GM23338 (cell line): ENCODE measurements around the gene AKNAD1. TPM values are rescaled to one million over a fixed set of nuclear protein-coding genes. Genes with fewer than 3 reads are reported as not detected.

Experiments
- ATAC-seq: fragments of 200-7000 bp; cut with Tn5 transposase; 3 replicates; pipeline ENCODE4 v1.9.1; 2020
- DNase-seq: peaks from one replicate; pipeline ENCODE4 v3.0.0-alpha.2; 2015; ENCODE audit warnings: low spot score
- H2AFZ ChIP-seq: fragments of 200-600 bp; sonication (generic); 2 replicates; pipeline ENCODE4 v1.8.0; 2016; ENCODE audit warnings: antibody characterized with exemption, mild to moderate bottlenecking, moderate library complexity
- H3F3A ChIP-seq: fragments of 200-600 bp; sonication (generic); replicated peaks from 2 replicates; pipeline ENCODE4 v1.8.0; 2017; ENCODE audit warnings: antibody characterized with exemption, mixed run types, low read depth
- H3K27ac ChIP-seq: fragments of 200-600 bp; sonication (generic); 2 replicates; pipeline ENCODE4 v1.6.1; 2016; ENCODE audit warnings: low read depth
- H3K27me3 ChIP-seq: fragments of 200-600 bp; sonication (generic); 2 replicates; pipeline ENCODE4 v1.8.0; 2016; ENCODE audit warnings: mild to moderate bottlenecking, mixed run types, moderate library complexity; ENCODE audit not compliant: insufficient read depth
- H3K36me3 ChIP-seq: fragments of 200-600 bp; sonication (generic); 2 replicates; pipeline ENCODE4 v1.8.0; 2016; ENCODE audit warnings: mild to moderate bottlenecking; ENCODE audit not compliant: insufficient read depth
- H3K4me1 ChIP-seq: fragments of 200-600 bp; sonication (generic); 2 replicates; pipeline ENCODE4 v1.8.0; 2016; ENCODE audit warnings: mild to moderate bottlenecking, moderate library complexity; ENCODE audit not compliant: insufficient read depth
- H3K4me2 ChIP-seq: fragments of 200-600 bp; sonication (generic); 2 replicates; pipeline ENCODE4 v1.7.1; 2017; ENCODE audit warnings: mixed run types
- H3K4me3 ChIP-seq: fragments of 200-600 bp; sonication (generic); 2 replicates; pipeline ENCODE4 v1.6.1; 2016; ENCODE audit warnings: mixed run types
- H3K79me2 ChIP-seq: fragments of 200-600 bp; sonication (generic); replicated peaks from 2 replicates; pipeline ENCODE4 v1.8.0; 2017; ENCODE audit warnings: mild to moderate bottlenecking; ENCODE audit not compliant: insufficient read depth
- H3K9me2 ChIP-seq: fragments of 200-600 bp; sonication (generic); 2 replicates; pipeline ENCODE4 v1.8.0; 2017; ENCODE audit not compliant: insufficient read depth
- H4K20me1 ChIP-seq: fragments of 200-600 bp; sonication (generic); replicated peaks from 2 replicates; pipeline ENCODE4 v1.8.0; 2017; ENCODE audit warnings: mild to moderate bottlenecking; ENCODE audit not compliant: insufficient read depth
- H3K27ac Mint-ChIP-seq: 2 replicates; pipeline ENCODE4 v1.8.0; 2020; ENCODE audit warnings: inconsistent platforms, mild to moderate bottlenecking, moderate library complexity, mixed read lengths
- H3K27me3 Mint-ChIP-seq: 3 replicates; pipeline ENCODE4 v1.8.0; 2022; ENCODE audit warnings: low read depth, mild to moderate bottlenecking, moderate library complexity, mixed read lengths, inconsistent platforms; ENCODE audit not compliant: insufficient read depth, poor library complexity
- H3K36me3 Mint-ChIP-seq: 3 replicates; pipeline ENCODE4 v1.8.0; 2021; ENCODE audit warnings: low read depth, mild to moderate bottlenecking, inconsistent platforms, moderate library complexity, mixed read lengths
- H3K4me1 Mint-ChIP-seq: 3 replicates; pipeline ENCODE4 v1.8.0; 2020; ENCODE audit warnings: mild to moderate bottlenecking, inconsistent platforms, mixed read lengths
- H3K4me3 Mint-ChIP-seq: 3 replicates; pipeline ENCODE4 v1.8.0; 2021; ENCODE audit warnings: moderate library complexity, mild to moderate bottlenecking, inconsistent platforms, mixed read lengths
- H3K9me3 Mint-ChIP-seq: 3 replicates; pipeline ENCODE4 v1.8.0; 2020; ENCODE audit warnings: moderate library complexity, mild to moderate bottlenecking, inconsistent platforms, mixed read lengths
- CREB1 ChIP-seq: fragments of 250-450 bp; sonication (Bioruptor Pico); IDR thresholded peaks from 2 replicates; pipeline ENCODE4 v1.5.0; 2020; ENCODE audit warnings: low read depth, mild to moderate bottlenecking, moderate library complexity
- CTCF ChIP-seq, 2 experiments: fragments of 200-600 bp in 1 of 2; sonication (generic) in 1 of 2; conservative IDR thresholded peaks; 2 replicates each; pipeline versions ENCODE4 v1.5.1 to v1.6.1; 2016 to 2017; ENCODE audit warnings: antibody characterized with exemption in 2 of 2, low read depth in 2 of 2, mild to moderate bottlenecking in 2 of 2, moderate library complexity in 1 of 2
- EZH2 ChIP-seq: fragments of 200-600 bp; sonication (generic); IDR thresholded peaks from one replicate; pipeline ENCODE4 v1.8.0; 2017; ENCODE audit warnings: antibody characterized with exemption, mild to moderate bottlenecking, low read depth; ENCODE audit not compliant: unreplicated experiment
- EZH2phosphoT487 ChIP-seq: fragments of 200-600 bp; sonication (generic); IDR thresholded peaks from one replicate; pipeline ENCODE4 v1.8.1; 2018; ENCODE audit warnings: antibody characterized with exemption; ENCODE audit not compliant: unreplicated experiment
- JUNB ChIP-seq: IDR thresholded peaks from one replicate; pipeline ENCODE4 v1.6.1; 2016; ENCODE audit warnings: antibody characterized with exemption; ENCODE audit not compliant: unreplicated experiment
- NANOG ChIP-seq: IDR thresholded peaks from 2 replicates; pipeline ENCODE4 v1.6.1; 2016; ENCODE audit warnings: antibody characterized with exemption, borderline replicate concordance
- POLR2AphosphoS5 ChIP-seq: IDR thresholded peaks from 2 replicates; pipeline ENCODE4 v1.6.1; 2016; ENCODE audit warnings: antibody characterized with exemption, low read depth
- STAT1 ChIP-seq: IDR thresholded peaks from one replicate; pipeline ENCODE4 v1.6.1; 2016; ENCODE audit warnings: antibody characterized with exemption; ENCODE audit not compliant: unreplicated experiment
- ZNF114 ChIP-seq: fragments of 250-450 bp; sonication (Bioruptor Pico); IDR thresholded peaks from 2 replicates; pipeline ENCODE4 v1.5.0; 2020; ENCODE audit warnings: mild to moderate bottlenecking, moderate library complexity
- ZNF331 ChIP-seq: fragments of 250-450 bp; sonication (Bioruptor Pico); IDR thresholded peaks from 2 replicates; pipeline ENCODE4 v1.5.0; 2020; ENCODE audit warnings: low read depth, mild to moderate bottlenecking, moderate library complexity
- ZNF462 ChIP-seq: fragments of 250-450 bp; sonication (Bioruptor Pico); IDR thresholded peaks from 2 replicates; pipeline ENCODE4 v1.5.0; 2020; ENCODE audit warnings: mild to moderate bottlenecking, moderate library complexity
- polyA plus RNA-seq: library from polyadenylated mRNA; unstranded; fragments of >200 nt; fragmentation: Nextera tagmentation; extraction: Ambion mirVana; gene quantifications from 2 replicates; pipeline ENCODE4 v1.2.1, GENCODE V29; 2016
- total RNA-seq: library from RNA; depleted of rRNA; stranded (reverse); fragments of >200 nt; shearing (Covaris generic); gene quantifications from 2 replicates; pipeline ENCODE4 v1.2.3, GENCODE V29; 2014
- TF ChIP-seq, protein P1 (sequence below): IDR thresholded peaks from one replicate; pipeline ENCODE4 v1.6.1; 2018; ENCODE audit warnings: antibody characterized with exemption; ENCODE audit not compliant: unreplicated experiment
- TF ChIP-seq, protein P2 (sequence below): IDR thresholded peaks from 2 replicates; pipeline ENCODE4 v1.6.1; 2016; ENCODE audit warnings: antibody characterized with exemption

AKNAD1 gene
- total and polyA plus RNA-seq, 2 experiments from 2014 or later: not detected

GRCh38 chr1:108892356-108893140 lies 35.7 kb upstream of the AKNAD1 start:
- Histone ChIP-seq H3K4me1 (peaks cover 8% of the 10 kb centered on the region; the same call in 1 of the 2 replicates), H3K27ac (no peak overlapping the region), H4K20me1 (no peaks in the 10 kb centered on the region), H3K4me2 (no peak overlapping the region), H2AFZ (no peak overlapping the region), H3K9me2 (no peaks in the 10 kb centered on the region), H3F3A (no peaks in the 10 kb centered on the region), H3K4me3 (no peak overlapping the region), H3K27me3 (no peaks in the 10 kb centered on the region), H3K36me3 (no peaks in the 10 kb centered on the region), H3K79me2 (no peaks in the 10 kb centered on the region)
- H3K4me3 Mint-ChIP-seq: no peak overlapping the region
- peaks cover 2% of the 10 kb centered on the region for H3K27me3 Mint-ChIP-seq
- no peaks in the 10 kb centered on the region for H3K9me3 Mint-ChIP-seq
- TF ChIP-seq CREB1 (CRISPR knock-in tag) (no peak), ZNF462 (CRISPR knock-in tag) (no peak), JUNB (no peak), CTCF (conservative IDR thresholded peaks at IDR 0.05; ENCODE audit: low read depth in 2 of 2) (no peak), ZNF331 (CRISPR knock-in tag) (no peak), ZNF114 (no peak), POLR2AphosphoS5 (no peak), NANOG (no peak), EZH2 (no peak), EZH2phosphoT487 (no peak), STAT1 (no peak)
- TF ChIP-seq, protein P1, sequence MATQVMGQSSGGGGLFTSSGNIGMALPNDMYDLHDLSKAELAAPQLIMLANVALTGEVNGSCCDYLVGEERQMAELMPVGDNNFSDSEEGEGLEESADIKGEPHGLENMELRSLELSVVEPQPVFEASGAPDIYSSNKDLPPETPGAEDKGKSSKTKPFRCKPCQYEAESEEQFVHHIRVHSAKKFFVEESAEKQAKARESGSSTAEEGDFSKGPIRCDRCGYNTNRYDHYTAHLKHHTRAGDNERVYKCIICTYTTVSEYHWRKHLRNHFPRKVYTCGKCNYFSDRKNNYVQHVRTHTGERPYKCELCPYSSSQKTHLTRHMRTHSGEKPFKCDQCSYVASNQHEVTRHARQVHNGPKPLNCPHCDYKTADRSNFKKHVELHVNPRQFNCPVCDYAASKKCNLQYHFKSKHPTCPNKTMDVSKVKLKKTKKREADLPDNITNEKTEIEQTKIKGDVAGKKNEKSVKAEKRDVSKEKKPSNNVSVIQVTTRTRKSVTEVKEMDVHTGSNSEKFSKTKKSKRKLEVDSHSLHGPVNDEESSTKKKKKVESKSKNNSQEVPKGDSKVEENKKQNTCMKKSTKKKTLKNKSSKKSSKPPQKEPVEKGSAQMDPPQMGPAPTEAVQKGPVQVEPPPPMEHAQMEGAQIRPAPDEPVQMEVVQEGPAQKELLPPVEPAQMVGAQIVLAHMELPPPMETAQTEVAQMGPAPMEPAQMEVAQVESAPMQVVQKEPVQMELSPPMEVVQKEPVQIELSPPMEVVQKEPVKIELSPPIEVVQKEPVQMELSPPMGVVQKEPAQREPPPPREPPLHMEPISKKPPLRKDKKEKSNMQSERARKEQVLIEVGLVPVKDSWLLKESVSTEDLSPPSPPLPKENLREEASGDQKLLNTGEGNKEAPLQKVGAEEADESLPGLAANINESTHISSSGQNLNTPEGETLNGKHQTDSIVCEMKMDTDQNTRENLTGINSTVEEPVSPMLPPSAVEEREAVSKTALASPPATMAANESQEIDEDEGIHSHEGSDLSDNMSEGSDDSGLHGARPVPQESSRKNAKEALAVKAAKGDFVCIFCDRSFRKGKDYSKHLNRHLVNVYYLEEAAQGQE: no peak
- TF ChIP-seq, protein P2, sequence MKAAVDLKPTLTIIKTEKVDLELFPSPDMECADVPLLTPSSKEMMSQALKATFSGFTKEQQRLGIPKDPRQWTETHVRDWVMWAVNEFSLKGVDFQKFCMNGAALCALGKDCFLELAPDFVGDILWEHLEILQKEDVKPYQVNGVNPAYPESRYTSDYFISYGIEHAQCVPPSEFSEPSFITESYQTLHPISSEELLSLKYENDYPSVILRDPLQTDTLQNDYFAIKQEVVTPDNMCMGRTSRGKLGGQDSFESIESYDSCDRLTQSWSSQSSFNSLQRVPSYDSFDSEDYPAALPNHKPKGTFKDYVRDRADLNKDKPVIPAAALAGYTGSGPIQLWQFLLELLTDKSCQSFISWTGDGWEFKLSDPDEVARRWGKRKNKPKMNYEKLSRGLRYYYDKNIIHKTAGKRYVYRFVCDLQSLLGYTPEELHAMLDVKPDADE: no peak
- no peak for DNase-seq
- no peaks in the 10 kb centered on the region for H3K36me3 Mint-ChIP-seq
- ATAC-seq: no peak
- H3K27ac Mint-ChIP-seq: no peak overlapping the region
- H3K4me1 Mint-ChIP-seq: peaks cover 16% of the 10 kb centered on the region
